ENCODE results near the gene NR4A3.
"Not testable (repeated sequence)": the region's sequence is repeated elsewhere in the genome, so short reads cannot be mapped to it uniquely, and the experiment has no call there.

The NR4A3 gene

DNA sequence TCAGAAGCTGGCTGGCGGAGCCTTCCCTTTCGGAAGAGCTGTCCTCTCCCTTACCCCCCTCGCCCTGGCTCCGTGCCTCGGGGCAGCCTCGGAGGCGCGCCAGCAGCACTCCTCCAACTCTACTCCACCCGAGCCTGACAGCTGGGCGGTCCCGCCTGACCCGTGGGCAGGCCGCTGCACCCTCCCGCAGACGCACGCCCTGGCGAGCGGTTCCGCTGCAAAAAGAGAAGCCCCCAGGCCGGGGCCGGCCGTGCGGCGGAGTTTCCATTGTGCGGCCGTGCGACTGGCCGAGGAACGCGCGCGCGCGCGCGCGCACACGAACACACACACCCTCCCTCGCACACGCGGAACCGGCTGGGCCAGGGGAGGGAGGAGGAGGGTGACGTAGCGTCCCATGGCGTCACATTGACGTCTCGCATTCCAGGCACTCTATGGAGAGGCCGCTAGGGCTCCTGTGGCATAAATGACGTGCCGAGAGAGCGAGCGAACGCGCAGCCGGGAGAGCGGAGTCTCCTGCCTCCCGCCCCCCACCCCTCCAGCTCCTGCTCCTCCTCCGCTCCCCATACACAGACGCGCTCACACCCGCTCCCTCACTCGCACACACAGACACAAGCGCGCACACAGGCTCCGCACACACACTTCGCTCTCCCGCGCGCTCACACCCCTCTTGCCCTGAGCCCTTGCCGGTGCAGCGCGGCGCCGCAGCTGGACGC lies at the start of gene NR4A3:
Gene NR4A3, plus strand, starts transcription at position 490 of the 713 bp plus-strand sequence. CDS start 6,158 bp downstream, outside the sequence.
- H3K4me3 ChIP-seq (ENCODE audit: low read depth, low read length): peak within 1 kb of the TSS; percentile 76
- 0 out of 2 replicates have a peak, but pooled peaks have one; percentile 14 for TF ChIP-seq CTCF (IDR thresholded peaks at IDR 0.05; ENCODE audit: borderline replicate concordance, insufficient read depth, low read depth, low read length)

DNA sequence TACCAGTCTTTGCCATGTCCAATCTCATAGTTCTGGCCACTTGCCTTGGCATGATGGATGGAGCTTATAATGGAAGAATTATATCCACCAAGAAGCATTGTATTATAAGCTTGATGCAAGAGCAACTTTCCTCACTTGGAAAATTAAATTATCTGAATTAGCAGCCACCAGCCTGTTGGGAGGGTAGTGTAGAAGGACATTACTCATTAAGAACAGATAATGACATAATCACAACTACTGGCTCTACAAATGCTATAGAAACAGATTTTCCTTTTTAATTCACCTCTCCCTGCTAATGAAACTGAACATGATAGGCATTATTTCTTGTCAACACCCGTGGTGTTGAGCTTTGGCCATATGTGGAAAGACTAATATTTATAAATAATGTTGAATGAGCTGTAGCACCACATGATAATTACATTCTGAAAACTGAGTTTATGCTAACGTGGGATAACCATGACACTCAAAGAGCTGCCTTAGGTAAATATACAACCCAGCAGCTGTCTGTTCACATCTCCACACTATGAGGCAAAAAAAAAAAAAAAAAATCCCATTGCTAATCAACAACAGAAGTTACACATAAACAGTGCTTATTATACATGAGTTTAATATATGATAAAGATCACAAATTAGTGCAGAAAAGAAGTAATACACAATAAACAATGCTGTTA lies 48.1 kb upstream of the NR4A3 start:
- TF ChIP-seq CTCF (IDR thresholded peaks at IDR 0.05; ENCODE audit: borderline replicate concordance, insufficient read depth, low read depth, low read length): no peak
- no peak overlapping the region for H3K4me3 ChIP-seq (ENCODE audit: low read depth, low read length)

GRCh38 chr9:99778308-99778707 lies 43.4 kb upstream of the NR4A3 start:
- no peak for TF ChIP-seq CTCF (IDR thresholded peaks at IDR 0.05; ENCODE audit: borderline replicate concordance, insufficient read depth, low read depth, low read length)
- no peak overlapping the region for H3K4me3 ChIP-seq (ENCODE audit: low read depth, low read length)

DNA sequence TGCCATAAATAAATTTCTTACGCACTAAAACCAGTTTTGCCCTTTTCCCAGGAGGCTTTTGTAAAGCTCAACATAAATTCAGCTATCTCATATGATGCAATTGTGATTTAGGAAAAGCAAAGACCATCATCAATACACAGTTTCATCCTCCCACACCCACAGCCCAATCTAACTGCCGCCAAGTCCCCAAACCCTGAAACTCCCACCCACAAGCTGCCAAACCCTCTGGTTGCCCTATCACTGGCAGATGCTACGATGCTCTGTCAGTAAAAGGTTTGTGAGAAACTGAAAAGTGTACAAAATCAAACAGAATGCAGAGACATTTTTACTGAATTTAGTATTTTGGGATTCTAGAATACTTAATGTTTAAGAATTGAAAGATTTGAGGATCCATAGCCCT lies 42.8 kb upstream of the NR4A3 start:
- TF ChIP-seq CTCF (IDR thresholded peaks at IDR 0.05; ENCODE audit: borderline replicate concordance, insufficient read depth, low read depth, low read length): no peak
- H3K4me3 ChIP-seq (ENCODE audit: low read depth, low read length): no peak overlapping the region

- H3K4me3 ChIP-seq (ENCODE audit: low read depth, low read length): no peak overlapping the region
- TF ChIP-seq CTCF (IDR thresholded peaks at IDR 0.05; ENCODE audit: borderline replicate concordance, insufficient read depth, low read depth, low read length): no peak
Measured at GRCh38 chr9:99779277-99779676, 42.4 kb upstream of the NR4A3 start.

DNA sequence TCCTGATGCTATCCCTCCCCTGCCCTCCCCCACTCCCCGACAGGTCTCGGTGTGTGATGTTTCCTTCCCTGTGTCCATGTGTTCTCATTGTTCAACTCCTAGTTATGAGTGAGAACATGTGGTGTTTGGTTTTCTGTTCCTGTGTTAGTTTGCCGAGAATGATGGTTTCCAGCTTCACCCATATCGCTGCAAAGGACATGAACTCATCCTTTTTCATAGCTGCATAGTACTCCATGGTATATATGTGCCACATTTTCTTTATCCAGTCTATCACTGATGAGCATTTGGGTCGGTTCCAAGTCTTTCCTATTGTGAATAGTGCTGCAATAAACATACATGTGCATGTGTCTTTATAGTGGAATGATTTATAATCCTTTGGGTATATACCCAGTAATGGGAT lies 39.3 kb upstream of the NR4A3 start:
- H3K4me3 ChIP-seq (ENCODE audit: low read depth, low read length): not testable (repeated sequence)

- no peak overlapping the region for H3K4me3 ChIP-seq (ENCODE audit: low read depth, low read length)
- TF ChIP-seq CTCF (IDR thresholded peaks at IDR 0.05; ENCODE audit: borderline replicate concordance, insufficient read depth, low read depth, low read length): no peak
Measured at GRCh38 chr9:99782962-99783718, 38.5 kb upstream of the NR4A3 start.

All from GM12875 (cell line).